22Rv1 (cell line): Measurements from ENCODE around the gene BEX3.

Experiments used
- H3K27ac ChIP-seq: fragments of 450-650 bp; 2 replicates; pipeline ENCODE4 v1.5.1; 2017
- CTCF ChIP-seq: fragments of 450-650 bp; IDR thresholded peaks from 2 replicates; pipeline ENCODE4 v1.5.1; 2017; ENCODE audit warnings: mild to moderate bottlenecking
- ZFX ChIP-seq: fragments of 450-650 bp; IDR thresholded peaks from 2 replicates; pipeline ENCODE4 v1.6.1; 2017; ENCODE audit warnings: antibody characterized with exemption, borderline replicate concordance

BEX3 gene

GRCh38 chrX:103396660-103397059 lies 20.3 kb downstream of the BEX3 start:
- TF ChIP-seq CTCF (no peak), ZFX (no peak)
- H3K27ac ChIP-seq: no peak overlapping the region

GRCh38 chrX:103397707-103398106 lies 21.4 kb downstream of the BEX3 start:
- no peak for TF ChIP-seq CTCF
- no peak overlapping the region for H3K27ac ChIP-seq

- TF ChIP-seq ZFX: no peak
- no peak for TF ChIP-seq CTCF
- H3K27ac ChIP-seq: no peak overlapping the region
Observed at GRCh38 chrX:103398421-103398864, 22.1 kb downstream of the BEX3 start.

- TF ChIP-seq ZFX (no peak), CTCF (no peak)
- no peak overlapping the region for H3K27ac ChIP-seq
Observed at GRCh38 chrX:103399744-103400143, 23.4 kb downstream of the BEX3 start.

GRCh38 chrX:103400931-103401330 lies 24.6 kb downstream of the BEX3 start:
- no peak for TF ChIP-seq CTCF
- TF ChIP-seq ZFX: no peak
- no peak overlapping the region for H3K27ac ChIP-seq

GRCh38 chrX:103404231-103405008 lies 28.1 kb downstream of the BEX3 start:
- TF ChIP-seq ZFX: no peak
- no peak for TF ChIP-seq CTCF
- H3K27ac ChIP-seq: no peak overlapping the region

- no peak for TF ChIP-seq ZFX
- TF ChIP-seq CTCF: no peak
- H3K27ac ChIP-seq: no peak overlapping the region
Observed at GRCh38 chrX:103405009-103405333, 28.6 kb downstream of the BEX3 start.
